T-helper 2 cell treated with Interferon-gamma antibody and Interleukin-4, amounts not matched to agents 5 μg/mL and 100 μg/mL, for 36 hours (primary cell): Measurements from ENCODE around the gene FCAR.
"Not testable (repeated sequence)": the region's sequence is repeated elsewhere in the genome, so short reads cannot be mapped to it uniquely, and the experiment has no call there.

ENCODE experiments used
- DNase-seq: peaks from one replicate; pipeline ENCODE4 v3.0.0; 2021; ENCODE audit warnings: low spot score
- H3K27ac Mint-ChIP-seq: one replicate; pipeline ENCODE4 v1.8.0; 2021; ENCODE audit warnings: mild to moderate bottlenecking, mixed read lengths
- H3K27me3 Mint-ChIP-seq: one replicate; pipeline ENCODE4 v1.8.0; 2021; ENCODE audit warnings: low read depth, mixed read lengths
- H3K36me3 Mint-ChIP-seq: one replicate; pipeline ENCODE4 v1.8.0; 2021; ENCODE audit warnings: low read depth, mixed read lengths
- H3K4me1 Mint-ChIP-seq: one replicate; pipeline ENCODE4 v1.8.0; 2021; ENCODE audit warnings: low read depth, mixed read lengths
- H3K4me3 Mint-ChIP-seq: one replicate; pipeline ENCODE4 v1.8.0; 2022; ENCODE audit warnings: mild to moderate bottlenecking, moderate library complexity, mixed read lengths
- H3K9me3 Mint-ChIP-seq: one replicate; pipeline ENCODE4 v1.8.0; 2021; ENCODE audit warnings: mixed read lengths

Gene FCAR

GRCh38 chr19:54871696-54872095 is 2.3 kb upstream of the FCAR start:
- H3K9me3 Mint-ChIP-seq: no peaks in the 10 kb centered on the region
- no peak for DNase-seq
- peaks cover 5% of the 10 kb centered on the region for H3K4me1 Mint-ChIP-seq
- H3K36me3 Mint-ChIP-seq: no peaks in the 10 kb centered on the region
- peaks cover 2% of the 10 kb centered on the region for H3K27me3 Mint-ChIP-seq
- H3K27ac Mint-ChIP-seq: no peak overlapping the region
- H3K4me3 Mint-ChIP-seq: no peak overlapping the region

GRCh38 chr19:54875506-54875905 is 1.5 kb downstream of the FCAR start:
- Mint-ChIP-seq H3K4me1 (peaks cover 5% of the 10 kb centered on the region), H3K27me3 (peaks cover 10% of the 10 kb centered on the region), H3K27ac (no peak overlapping the region), H3K9me3 (no peaks in the 10 kb centered on the region), H3K4me3 (no peak overlapping the region), H3K36me3 (no peaks in the 10 kb centered on the region)
- DNase-seq: no peak

- Mint-ChIP-seq H3K4me3 (no peak overlapping the region), H3K9me3 (no peaks in the 10 kb centered on the region), H3K4me1 (peaks cover 7% of the 10 kb centered on the region), H3K27me3 (peaks cover 11% of the 10 kb centered on the region), H3K27ac (no peak overlapping the region), H3K36me3 (no peaks in the 10 kb centered on the region)
- no peak for DNase-seq
Observed at GRCh38 chr19:54877471-54877870, 3.4 kb downstream of the FCAR start.

- H3K4me3 Mint-ChIP-seq: no peak overlapping the region
- no peak for DNase-seq
- no peaks in the 10 kb centered on the region for H3K9me3 Mint-ChIP-seq
- peaks cover 11% of the 10 kb centered on the region for H3K27me3 Mint-ChIP-seq
- H3K36me3 Mint-ChIP-seq: no peaks in the 10 kb centered on the region
- H3K4me1 Mint-ChIP-seq: peaks cover 7% of the 10 kb centered on the region
- H3K27ac Mint-ChIP-seq: no peak overlapping the region
Observed at GRCh38 chr19:54881884-54882283, 7.8 kb downstream of the FCAR start.

- peaks cover 8% of the 10 kb centered on the region for H3K27me3 Mint-ChIP-seq
- no peak for DNase-seq
- no peaks in the 10 kb centered on the region for H3K9me3 Mint-ChIP-seq
- peak overlapping the region; percentile 61 for H3K4me3 Mint-ChIP-seq
- H3K27ac Mint-ChIP-seq: no peak overlapping the region
- H3K4me1 Mint-ChIP-seq: peaks cover 7% of the 10 kb centered on the region
- H3K36me3 Mint-ChIP-seq: no peaks in the 10 kb centered on the region
Observed at GRCh38 chr19:54882758-54883157, 8.7 kb downstream of the FCAR start.

GRCh38 chr19:54883228-54883627 is 9.2 kb downstream of the FCAR start:
- DNase-seq: no peak
- H3K4me1 Mint-ChIP-seq: peaks cover 7% of the 10 kb centered on the region
- no peaks in the 10 kb centered on the region for H3K9me3 Mint-ChIP-seq
- no peak overlapping the region for H3K4me3 Mint-ChIP-seq
- H3K36me3 Mint-ChIP-seq: no peaks in the 10 kb centered on the region
- H3K27ac Mint-ChIP-seq: no peak overlapping the region
- peaks cover 8% of the 10 kb centered on the region for H3K27me3 Mint-ChIP-seq

- Mint-ChIP-seq H3K9me3 (no peaks in the 10 kb centered on the region), H3K27ac (no peak overlapping the region), H3K4me3 (no peak overlapping the region), H3K36me3 (no peaks in the 10 kb centered on the region), H3K27me3 (no peaks in the 10 kb centered on the region), H3K4me1 (no peaks in the 10 kb centered on the region)
- no peak for DNase-seq
Observed at GRCh38 chr19:54888239-54888638, 14.2 kb downstream of the FCAR start.

- Mint-ChIP-seq H3K36me3 (no peaks in the 10 kb centered on the region), H3K4me1 (no peaks in the 10 kb centered on the region), H3K27me3 (no peaks in the 10 kb centered on the region), H3K4me3 (no peak overlapping the region), H3K9me3 (no peaks in the 10 kb centered on the region), H3K27ac (no peak overlapping the region)
- DNase-seq: no peak
Observed at GRCh38 chr19:54889566-54889965, 15.5 kb downstream of the FCAR start.

- H3K9me3 Mint-ChIP-seq: no peaks in the 10 kb centered on the region
- DNase-seq: no peak
- no peaks in the 10 kb centered on the region for H3K27me3 Mint-ChIP-seq
- H3K4me3 Mint-ChIP-seq: no peak overlapping the region
- no peaks in the 10 kb centered on the region for H3K36me3 Mint-ChIP-seq
- H3K4me1 Mint-ChIP-seq: no peaks in the 10 kb centered on the region
- H3K27ac Mint-ChIP-seq: no peak overlapping the region
Observed at GRCh38 chr19:54893406-54893805, 19.4 kb downstream of the FCAR start.

GRCh38 chr19:54894106-54894505 is 20.1 kb downstream of the FCAR start:
- not testable (repeated sequence) for DNase-seq, H3K4me1 Mint-ChIP-seq, H3K4me3 Mint-ChIP-seq, H3K27ac Mint-ChIP-seq, H3K9me3 Mint-ChIP-seq, H3K27me3 Mint-ChIP-seq, H3K36me3 Mint-ChIP-seq

GRCh38 chr19:54896036-54896435 is 22.0 kb downstream of the FCAR start:
- DNase-seq: no peak
- H3K27me3 Mint-ChIP-seq: no peaks in the 10 kb centered on the region
- no peaks in the 10 kb centered on the region for H3K9me3 Mint-ChIP-seq
- no peaks in the 10 kb centered on the region for H3K36me3 Mint-ChIP-seq
- H3K27ac Mint-ChIP-seq: no peak overlapping the region
- H3K4me1 Mint-ChIP-seq: no peaks in the 10 kb centered on the region
- H3K4me3 Mint-ChIP-seq: no peak overlapping the region

- H3K27ac Mint-ChIP-seq, DNase-seq, H3K36me3 Mint-ChIP-seq, H3K4me3 Mint-ChIP-seq, H3K9me3 Mint-ChIP-seq, H3K27me3 Mint-ChIP-seq, H3K4me1 Mint-ChIP-seq: not testable (repeated sequence)
Observed at GRCh38 chr19:54898685-54899084, 24.6 kb downstream of the FCAR start.

GRCh38 chr19:54899646-54900045 is 25.6 kb downstream of the FCAR start:
- not testable (repeated sequence) for H3K9me3 Mint-ChIP-seq, H3K27ac Mint-ChIP-seq, H3K36me3 Mint-ChIP-seq

GRCh38 chr19:54901153-54901552 is 27.1 kb downstream of the FCAR start:
- DNase-seq, H3K27me3 Mint-ChIP-seq, H3K27ac Mint-ChIP-seq, H3K36me3 Mint-ChIP-seq, H3K4me1 Mint-ChIP-seq, H3K9me3 Mint-ChIP-seq, H3K4me3 Mint-ChIP-seq: not testable (repeated sequence)

More at GRCh38 chr19:54899646-54900045, 25.6 kb downstream of the FCAR start:
- not testable (repeated sequence) for H3K27me3 Mint-ChIP-seq, DNase-seq, H3K4me3 Mint-ChIP-seq, H3K4me1 Mint-ChIP-seq

- H3K27ac Mint-ChIP-seq: no peak overlapping the region
- H3K4me1 Mint-ChIP-seq: no peaks in the 10 kb centered on the region
- no peak for DNase-seq
- H3K4me3 Mint-ChIP-seq: no peak overlapping the region
- H3K36me3 Mint-ChIP-seq: no peaks in the 10 kb centered on the region
- peaks cover 2% of the 10 kb centered on the region for H3K27me3 Mint-ChIP-seq
- H3K9me3 Mint-ChIP-seq: no peaks in the 10 kb centered on the region
Observed at GRCh38 chr19:54902061-54902460, 28.0 kb downstream of the FCAR start.
